Calu3 (cell line): Measurements from ENCODE around the gene SELENOM. TPM values are rescaled to one million over a fixed set of nuclear protein-coding genes. Genes with fewer than 3 reads are reported as not detected.

Experiments
- BruUV-seq: library from RNA; stranded (reverse); fragments of 400-500 nt; replicated peaks from 2 replicates; lab custom pipeline; 2021; lab: Mats Ljungman, UMichigan
- CTCF ChIA-PET: fragments of 300-600 bp; sonication (Branson Sonifier 250); formaldehyde crosslinking; loops from one replicate; lab custom pipeline; 2022; ENCODE audit warnings: antibody characterized with exemption; lab: Charles Lee
- DNase-seq: peaks from one replicate; pipeline ENCODE4 v3.0.0; 2022
- H3K27ac Mint-ChIP-seq: one replicate; pipeline ENCODE4 v1.8.0; 2022; ENCODE audit warnings: mixed read lengths; ENCODE audit not compliant: unreplicated experiment
- H3K27me3 Mint-ChIP-seq: one replicate; pipeline ENCODE4 v1.8.0; 2022; ENCODE audit warnings: mixed read lengths; ENCODE audit not compliant: unreplicated experiment
- H3K36me3 Mint-ChIP-seq: one replicate; pipeline ENCODE4 v1.8.0; 2022; ENCODE audit warnings: mild to moderate bottlenecking, moderate library complexity, mixed read lengths; ENCODE audit not compliant: insufficient read depth, unreplicated experiment
- H3K4me1 Mint-ChIP-seq: one replicate; pipeline ENCODE4 v1.8.0; 2022; ENCODE audit warnings: mild to moderate bottlenecking, low read depth, mixed read lengths; ENCODE audit not compliant: unreplicated experiment
- H3K4me3 Mint-ChIP-seq: one replicate; pipeline ENCODE4 v1.8.0; 2022; ENCODE audit warnings: mild to moderate bottlenecking, low read depth, moderate library complexity, mixed read lengths; ENCODE audit not compliant: unreplicated experiment
- H3K9me3 Mint-ChIP-seq: one replicate; pipeline ENCODE4 v1.8.0; 2022; ENCODE audit warnings: low read depth, mixed read lengths; ENCODE audit not compliant: unreplicated experiment
- intact Hi-C: fragments of 100-400 bp; cut with micrococcal nuclease; formaldehyde crosslinking; loops from one replicate; pipeline ENCODE4 v1.10.0; 2022; ENCODE audit not compliant: unreplicated experiment
- total RNA-seq: library from RNA; stranded (reverse); gene quantifications from 2 replicates; pipeline ENCODE4 v1.2.3, GENCODE V29; 2022
- TF ChIP-seq, protein P1 (sequence below): fragments of 200-600 bp; IDR thresholded peaks from one replicate; pipeline ENCODE4 v1.8.0; 2022; ENCODE audit warnings: antibody characterized with exemption; ENCODE audit not compliant: unreplicated experiment

Gene SELENOM
- total RNA-seq, 1 experiment from 2014 or later: not detected

DNA sequence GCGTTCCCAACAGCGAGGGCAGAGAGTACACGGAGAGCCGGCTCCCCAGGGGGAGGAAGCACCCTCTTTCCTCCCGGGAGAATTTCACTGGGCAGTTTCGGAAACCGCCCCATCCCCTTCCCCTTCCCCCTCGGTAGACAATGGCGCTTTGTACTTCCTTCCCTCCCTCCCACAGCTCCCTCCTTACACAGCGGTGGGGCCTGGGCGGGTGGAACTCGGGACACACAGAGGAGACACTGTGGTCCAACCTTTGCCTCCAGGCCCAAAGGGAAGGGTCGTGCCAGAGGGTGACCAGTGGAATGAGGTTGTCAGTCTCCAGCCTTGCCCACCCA lies 21.9 kb downstream of the SELENOM start:
- CTCF ChIA-PET: interaction anchor here (0.6 to 1.2 kb wide), 3 partner anchors 116 to 358 kb away, joined by 3 to 8 read pairs (median 4); partner anchors contain the start of genes MORC2 and TUG1
- peak overlapping the region; percentile 60 for H3K4me3 Mint-ChIP-seq
- intact Hi-C loops: no loop called here

DNA sequence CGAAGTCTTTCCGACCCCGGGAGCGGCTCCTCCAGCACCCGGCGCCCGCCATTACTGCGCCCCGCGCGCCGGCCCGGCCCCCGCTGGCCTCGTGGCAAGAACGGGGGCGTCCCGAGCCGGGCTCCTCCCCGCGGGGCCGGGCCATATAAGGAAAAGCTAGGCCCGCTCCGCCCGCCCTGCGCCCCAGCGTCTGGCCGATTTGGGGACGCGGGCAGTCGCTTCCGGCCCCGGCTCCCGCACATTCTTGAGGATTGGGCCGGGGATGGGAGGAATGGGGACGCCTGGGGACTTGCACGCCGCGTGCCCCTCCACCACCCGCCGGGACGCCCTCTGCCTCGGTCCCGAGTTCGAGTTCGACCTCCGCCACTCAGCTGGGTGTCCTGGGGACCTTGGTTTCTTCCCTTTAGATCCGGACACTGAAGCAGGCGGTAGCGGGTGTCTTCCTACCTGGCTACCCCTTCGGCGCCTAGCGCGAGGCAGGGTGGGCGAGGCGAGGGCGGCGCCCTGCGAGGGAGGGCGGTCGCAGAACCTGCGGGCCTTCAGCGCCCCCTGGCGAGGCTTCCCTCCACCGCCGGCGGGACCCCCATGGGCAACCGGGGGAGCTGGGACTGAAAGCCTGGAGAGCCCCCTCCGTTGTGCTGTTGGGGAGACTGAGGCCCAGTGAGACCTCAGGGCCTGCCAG lies 22.4 kb downstream of the SELENOM start:
- TF ChIP-seq, protein P1, sequence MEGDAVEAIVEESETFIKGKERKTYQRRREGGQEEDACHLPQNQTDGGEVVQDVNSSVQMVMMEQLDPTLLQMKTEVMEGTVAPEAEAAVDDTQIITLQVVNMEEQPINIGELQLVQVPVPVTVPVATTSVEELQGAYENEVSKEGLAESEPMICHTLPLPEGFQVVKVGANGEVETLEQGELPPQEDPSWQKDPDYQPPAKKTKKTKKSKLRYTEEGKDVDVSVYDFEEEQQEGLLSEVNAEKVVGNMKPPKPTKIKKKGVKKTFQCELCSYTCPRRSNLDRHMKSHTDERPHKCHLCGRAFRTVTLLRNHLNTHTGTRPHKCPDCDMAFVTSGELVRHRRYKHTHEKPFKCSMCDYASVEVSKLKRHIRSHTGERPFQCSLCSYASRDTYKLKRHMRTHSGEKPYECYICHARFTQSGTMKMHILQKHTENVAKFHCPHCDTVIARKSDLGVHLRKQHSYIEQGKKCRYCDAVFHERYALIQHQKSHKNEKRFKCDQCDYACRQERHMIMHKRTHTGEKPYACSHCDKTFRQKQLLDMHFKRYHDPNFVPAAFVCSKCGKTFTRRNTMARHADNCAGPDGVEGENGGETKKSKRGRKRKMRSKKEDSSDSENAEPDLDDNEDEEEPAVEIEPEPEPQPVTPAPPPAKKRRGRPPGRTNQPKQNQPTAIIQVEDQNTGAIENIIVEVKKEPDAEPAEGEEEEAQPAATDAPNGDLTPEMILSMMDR: peak; percentile 82
- peak; percentile 79 for DNase-seq
- no peaks in the 10 kb centered on the region for H3K27me3 Mint-ChIP-seq
- H3K27ac Mint-ChIP-seq: peak overlapping the region; percentile 77
- H3K4me3 Mint-ChIP-seq: peak overlapping the region; percentile 60
- CTCF ChIA-PET: interaction anchor here (0.7 to 1.2 kb wide), 2 partner anchors 116 to 138 kb away, joined by 3 to 8 read pairs; partner anchors contain the start of genes MORC2 and TUG1
- peaks cover 28% of the 10 kb centered on the region for H3K4me1 Mint-ChIP-seq
- intact Hi-C loops: loop anchor here (5.0 kb wide), 1 partner anchor 118 kb away; the partner anchor contains the start of genes MORC2 and TUG1
- H3K9me3 Mint-ChIP-seq: no peaks in the 10 kb centered on the region
- BruUV-seq: no TSS peak
- peaks cover 43% of the 10 kb centered on the region for H3K36me3 Mint-ChIP-seq

More for the DNA sequence above, 21.9 kb downstream of the SELENOM start:
- Mint-ChIP-seq H3K27ac (peak overlapping the region; percentile 77), H3K36me3 (peaks cover 41% of the 10 kb centered on the region), H3K4me1 (peaks cover 28% of the 10 kb centered on the region), H3K27me3 (no peaks in the 10 kb centered on the region), H3K9me3 (no peaks in the 10 kb centered on the region)
- no TSS peak for BruUV-seq
- DNase-seq: peak; percentile 41
- TF ChIP-seq, protein P1: no peak

DNA sequence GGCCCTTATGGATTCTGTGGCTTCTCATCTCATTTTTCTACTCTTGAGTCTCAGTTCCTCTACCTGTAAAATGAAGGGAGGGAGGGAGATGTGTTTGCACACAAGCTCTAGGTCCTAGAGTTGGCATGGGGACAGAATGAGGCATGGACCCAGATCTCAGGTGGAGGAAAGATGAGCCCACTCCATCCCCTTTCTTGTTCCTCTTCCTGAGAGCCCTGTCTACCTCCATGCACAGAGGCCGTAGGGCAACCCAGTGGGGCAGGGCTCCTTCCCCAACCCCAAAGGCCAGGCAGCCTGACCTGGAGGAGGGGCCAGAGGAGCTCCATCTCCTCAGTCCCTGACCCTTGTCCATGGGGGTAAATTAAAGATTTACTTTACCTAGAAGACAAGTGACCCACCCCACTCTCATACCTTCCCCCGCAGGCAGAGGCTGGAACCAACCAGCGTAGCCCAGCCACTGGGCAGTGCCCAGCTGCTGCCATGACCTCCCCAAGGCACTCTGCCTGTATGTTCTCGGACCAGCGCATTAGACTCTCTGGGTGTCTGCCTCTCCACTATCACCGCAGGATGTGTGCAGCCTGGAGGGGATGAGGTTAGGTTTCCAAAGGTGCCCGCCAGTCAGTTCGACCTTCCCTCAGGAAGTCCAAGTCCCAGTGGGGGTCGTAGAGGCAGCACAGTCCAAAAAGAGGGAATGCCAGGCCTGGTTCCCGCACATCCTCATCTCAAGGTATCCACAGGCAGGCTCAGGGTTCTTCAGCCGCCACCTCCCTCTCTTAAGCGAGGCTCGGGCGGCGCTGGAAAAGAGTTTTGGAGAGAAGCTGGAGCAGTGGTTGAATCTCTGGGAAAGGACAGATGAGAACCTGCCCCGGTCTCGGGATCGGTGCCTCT lies 23.2 kb downstream of the SELENOM start:
- Mint-ChIP-seq H3K4me3 (peak overlapping the region; percentile 60), H3K27ac (no peak overlapping the region), H3K36me3 (peaks cover 43% of the 10 kb centered on the region), H3K27me3 (no peaks in the 10 kb centered on the region), H3K9me3 (no peaks in the 10 kb centered on the region), H3K4me1 (peaks cover 28% of the 10 kb centered on the region)
- intact Hi-C loops: loop anchor here (5.0 kb wide), 1 partner anchor 117 kb away; the partner anchor contains the start of genes MORC2 and TUG1
- DNase-seq: no peak
- BruUV-seq: TSS peak; percentile 78
- TF ChIP-seq, protein P1: no peak
- CTCF ChIA-PET: interaction anchor here (1.2 to 2.0 kb wide), 3 partner anchors 66 to 115 kb away, joined by 3 to 8 read pairs (median 8); partner anchors contain the start of genes MORC2 and TUG1

DNA sequence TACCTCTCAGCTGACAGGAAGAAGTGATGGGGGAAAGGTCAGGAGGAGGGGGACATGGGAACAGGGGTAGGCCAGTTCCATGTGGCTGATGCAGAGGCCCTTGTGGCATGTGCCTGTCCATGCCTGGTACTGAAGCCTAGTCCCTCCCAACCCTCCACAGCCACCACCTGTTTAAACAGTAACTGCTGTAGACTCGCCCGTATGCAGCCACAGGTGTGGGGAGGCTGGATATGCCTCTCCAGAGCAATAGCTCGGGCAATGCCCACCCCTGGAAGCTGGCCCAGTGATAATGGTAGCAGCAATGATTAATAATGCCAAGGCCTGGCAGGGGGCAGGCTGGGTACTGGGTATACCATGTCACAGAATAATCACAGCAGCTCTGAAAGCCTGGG lies 24.0 kb downstream of the SELENOM start:
- intact Hi-C loops: loop anchor here (5.0 kb wide), 1 partner anchor 116 kb away; the partner anchor contains the start of genes MORC2 and TUG1
- DNase-seq: no peak
- Mint-ChIP-seq H3K36me3 (peaks cover 43% of the 10 kb centered on the region), H3K27ac (peak overlapping the region; percentile 82), H3K4me3 (peak overlapping the region; percentile 91), H3K9me3 (no peaks in the 10 kb centered on the region), H3K27me3 (no peaks in the 10 kb centered on the region), H3K4me1 (peaks cover 28% of the 10 kb centered on the region)
- CTCF ChIA-PET: interaction anchor here (1.3 to 2.0 kb wide), 2 partner anchors 67 to 114 kb away, joined by 3 to 8 read pairs; partner anchors contain the start of genes MORC2 and TUG1
- TF ChIP-seq, protein P1: no peak
- no TSS peak for BruUV-seq
